ENCODE results near the gene EPHB4. TPM values are rescaled to one million over a fixed set of nuclear protein-coding genes. Genes with fewer than 3 reads are reported as not detected.

The EPHB4 gene
- total RNA-seq, 1 experiment from 2014 or later = 135 TPM

GRCh38 chr7:100847360-100847759, 20.0 kb upstream of the EPHB4 start:
- no peaks in the 10 kb centered on the region for H3K79me1 ChIP-seq (ENCODE audit: insufficient read depth, low read depth, low read length, poor library complexity, severe bottlenecking)
- Mint-ChIP-seq H3K4me3 (no peak overlapping the region), H3K27ac (no peak overlapping the region), H3K27me3 (ENCODE audit: low read depth) (no peaks in the 10 kb centered on the region), H3K36me3 (ENCODE audit: insufficient read depth in 1 of 3, low read depth in 3 of 3) (peaks cover 0 to 4% (median 3%) of the 10 kb centered on the region in 3 experiments; a peak in 5 of 7 replicates), H3K4me1 (peaks cover 5 to 12% of the 10 kb centered on the region in 2 experiments), H3K9me3 (no peaks in the 10 kb centered on the region; a peak in 1 of 5 replicates)
- H4K91ac ChIP-seq (ENCODE audit: insufficient read length, low read depth, low read length) = no peak overlapping the region
- no peak overlapping the region for H3K4ac ChIP-seq (ENCODE audit: low read depth, low read length)
- no peaks in the 10 kb centered on the region for H3K79me2 ChIP-seq (ENCODE audit: insufficient read depth, low read length)
- H2BK20ac ChIP-seq (ENCODE audit: low read depth, low read length, poor library complexity, severe bottlenecking) = no peak overlapping the region
- H3T11ph ChIP-seq (ENCODE audit: low read length) = no peak overlapping the region
- no peak overlapping the region for H2AFZ ChIP-seq (ENCODE audit: low read length)
- no peaks in the 10 kb centered on the region for H3K27me3 ChIP-seq (ENCODE audit: insufficient read depth, low read length)
- H2BK5ac ChIP-seq (ENCODE audit: insufficient read length, low read length) = no peak overlapping the region
- no peak overlapping the region for H3K9ac ChIP-seq (ENCODE audit: extremely low read depth, insufficient read length, low read length)
- H3K23ac ChIP-seq (ENCODE audit: insufficient read length, low read depth, low read length) = no peak overlapping the region
- no peak overlapping the region for H2AK5ac ChIP-seq (ENCODE audit: insufficient read length, low read length)
- H3K23me2 ChIP-seq (ENCODE audit: insufficient read length, low read depth, low read length, poor library complexity, severe bottlenecking) = no peaks in the 10 kb centered on the region
- no peaks in the 10 kb centered on the region for H4K20me1 ChIP-seq (ENCODE audit: control insufficient read depth, insufficient read depth, insufficient read length)
- H2BK120ac ChIP-seq (ENCODE audit: low read depth, low read length, poor library complexity, severe bottlenecking) = no peak overlapping the region
- no peak overlapping the region for H3K4me2 ChIP-seq (ENCODE audit: insufficient read depth, insufficient read length, low read length)
- H3K18ac ChIP-seq (ENCODE audit: insufficient read length, low read depth, low read length) = no peak overlapping the region
- no peak overlapping the region for H3K14ac ChIP-seq (ENCODE audit: insufficient read depth, low read length)
- H2BK12ac ChIP-seq (ENCODE audit: insufficient read length, low read depth, low read length) = no peak overlapping the region
- H3K4me1 ChIP-seq (ENCODE audit: insufficient read depth, low read length) = no peaks in the 10 kb centered on the region
- H3K56ac ChIP-seq (ENCODE audit: insufficient read length, low read depth, low read length) = no peak overlapping the region
- TF ChIP-seq CTCF (conservative IDR thresholded peaks at IDR 0.05) = no peak
- H2BK15ac ChIP-seq (ENCODE audit: low read depth, low read length) = no peak overlapping the region
- no peaks in the 10 kb centered on the region for H3K9me3 ChIP-seq (ENCODE audit: control insufficient read depth, low read depth, low read length)
- H3K27ac ChIP-seq (ENCODE audit: insufficient read length, low read depth, low read length) = no peak overlapping the region
- H4K8ac ChIP-seq (replicated peaks; ENCODE audit: insufficient read length, low read depth, low read length) = no peak overlapping the region
- H4K5ac ChIP-seq (ENCODE audit: insufficient read length, low read depth, low read length) = no peak overlapping the region
- no peak for DNase-seq
- WGBS (ENCODE audit: extremely low coverage, insufficient read length, low lambda C conversion rate) = no CpG with 5 or more reads among the region's 4 CpGs
